Mesenchymal stem cell (in vitro differentiated cells and primary cell): ENCODE data around the gene RTN4.
"Not testable (repeated sequence)": the region's sequence is repeated elsewhere in the genome, so short reads cannot be mapped to it uniquely, and the experiment has no call there.

Source experiments
- DNase-seq: peaks from one replicate; pipeline ENCODE4 v3.0.0-alpha.2; 2013
- H2AFZ ChIP-seq: one replicate; pipeline ENCODE4 v1.6.1; 2013; ENCODE audit warnings: low read depth, mild to moderate bottlenecking, control low read depth, inconsistent platforms, low read length, moderate library complexity
- H2AK5ac ChIP-seq: 2 replicates; pipeline ENCODE4 v1.6.1; 2013; ENCODE audit warnings: low read length, moderate library complexity, mild to moderate bottlenecking, inconsistent platforms; ENCODE audit not compliant: severe bottlenecking
- H2BK120ac ChIP-seq: one replicate; pipeline ENCODE4 v1.6.1; 2013; ENCODE audit warnings: low read depth, mild to moderate bottlenecking, inconsistent platforms, low read length, moderate library complexity
- H2BK12ac ChIP-seq, 2 experiments: one replicate each; pipeline ENCODE4 v1.6.1; 2013; ENCODE audit warnings: inconsistent platforms in 2 of 2, low read length in 2 of 2, mild to moderate bottlenecking in 2 of 2, moderate library complexity in 2 of 2, control low read depth in 1 of 2
- H2BK15ac ChIP-seq: one replicate; pipeline ENCODE4 v1.6.1; 2013; ENCODE audit warnings: mild to moderate bottlenecking, low read depth, inconsistent platforms; ENCODE audit not compliant: poor library complexity, severe bottlenecking
- H2BK5ac ChIP-seq: 2 replicates; pipeline ENCODE4 v1.6.1; 2013; ENCODE audit warnings: low read depth, mild to moderate bottlenecking, low read length, control low read depth, inconsistent platforms; ENCODE audit not compliant: poor library complexity, severe bottlenecking
- H3K14ac ChIP-seq, 2 experiments: one replicate each; pipeline ENCODE4 v1.6.1; 2013; ENCODE audit warnings: inconsistent platforms in 2 of 2, low read length in 2 of 2, control low read depth in 1 of 2, mild to moderate bottlenecking in 1 of 2, moderate library complexity in 1 of 2
- H3K18ac ChIP-seq, 2 experiments: one replicate each; pipeline ENCODE4 v1.6.1; 2013; ENCODE audit warnings: inconsistent platforms in 2 of 2, low read length in 2 of 2, control low read depth in 1 of 2, low read depth in 1 of 2, mild to moderate bottlenecking in 1 of 2
- H3K23ac ChIP-seq, 2 experiments: one replicate each; pipeline ENCODE4 v1.6.1; 2013; ENCODE audit warnings: inconsistent platforms in 2 of 2, low read length in 2 of 2, mild to moderate bottlenecking in 2 of 2, moderate library complexity in 2 of 2, control low read depth in 1 of 2
- H3K27ac ChIP-seq: 2 replicates; pipeline ENCODE4 v1.5.1; 2013; ENCODE audit warnings: mild to moderate bottlenecking, moderate library complexity, low read length, control low read depth, inconsistent platforms; ENCODE audit not compliant: poor library complexity, severe bottlenecking
- H3K27me3 ChIP-seq, 2 experiments: 2 replicates each; pipeline versions ENCODE4 v1.6.1 to v1.7.0; 2013; ENCODE audit warnings: low read length in 2 of 2, mild to moderate bottlenecking in 2 of 2, moderate library complexity in 2 of 2, control low read depth in 1 of 2, inconsistent platforms in 1 of 2; ENCODE audit not compliant: control insufficient read depth in 1 of 2, insufficient read depth in 1 of 2
- H3K36me3 ChIP-seq, 2 experiments: 2 replicates each; pipeline versions ENCODE4 v1.6.1 to v1.7.0; 2013; ENCODE audit warnings: low read length in 2 of 2, control low read depth in 1 of 2, inconsistent platforms in 1 of 2, low read depth in 1 of 2, mild to moderate bottlenecking in 1 of 2; ENCODE audit not compliant: insufficient read depth in 2 of 2, control insufficient read depth in 1 of 2
- H3K4ac ChIP-seq, 2 experiments: one replicate each; pipeline ENCODE4 v1.6.1; 2013; ENCODE audit warnings: inconsistent platforms in 2 of 2, low read length in 2 of 2, mild to moderate bottlenecking in 2 of 2, moderate library complexity in 2 of 2, control low read depth in 1 of 2, low read depth in 1 of 2
- H3K4me1 ChIP-seq: 2 replicates; pipeline ENCODE4 v1.6.1; 2013; ENCODE audit warnings: low read depth, low read length, control low read depth; ENCODE audit not compliant: control insufficient read depth, insufficient read depth
- H3K4me2 ChIP-seq: 2 replicates; pipeline ENCODE4 v1.6.1; 2013; ENCODE audit warnings: low read length, mild to moderate bottlenecking, inconsistent platforms; ENCODE audit not compliant: poor library complexity, severe bottlenecking
- H3K4me3 ChIP-seq, 2 experiments: 2 replicates each; pipeline versions ENCODE4 v1.5.1 to v1.7.0; 2013; ENCODE audit warnings: low read length in 2 of 2, mild to moderate bottlenecking in 2 of 2, control low read depth in 1 of 2, low read depth in 1 of 2; ENCODE audit not compliant: insufficient read depth in 1 of 2
- H3K79me1 ChIP-seq: replicated peaks from 2 replicates; pipeline ENCODE4 v1.6.1; 2013; ENCODE audit warnings: mild to moderate bottlenecking, control low read depth, low read length, inconsistent platforms; ENCODE audit not compliant: poor library complexity, severe bottlenecking
- H3K9ac ChIP-seq: 2 replicates; pipeline ENCODE4 v1.7.0; 2013; ENCODE audit warnings: mild to moderate bottlenecking, low read length, moderate library complexity
- H3K9me3 ChIP-seq: 2 replicates; pipeline ENCODE4 v1.7.0; 2013; ENCODE audit warnings: mild to moderate bottlenecking, low read length; ENCODE audit not compliant: control insufficient read depth
- H4K8ac ChIP-seq: one replicate; pipeline ENCODE4 v1.6.1; 2013; ENCODE audit warnings: inconsistent platforms, mild to moderate bottlenecking, low read length, moderate library complexity
- H4K91ac ChIP-seq: one replicate; pipeline ENCODE4 v1.6.1; 2013; ENCODE audit warnings: mild to moderate bottlenecking, low read length, inconsistent platforms
- WGBS: methylation state at CpG from one replicate; pipeline ENCODE4 v1.1.7; 2013; ENCODE audit warnings: mixed read lengths; 5-methylcytosine and 5-hydroxymethylcytosine counted together

Gene RTN4

GRCh38 chr2:54999182-54999581 lies 51.1 kb downstream of the RTN4 start:
- Histone ChIP-seq H3K36me3 (peaks cover 0 to 5% of the 10 kb centered on the region in 2 experiments), H3K9me3 (no peaks in the 10 kb centered on the region), H4K8ac (no peak overlapping the region), H3K9ac (peak overlapping the region; percentile 56), H3K23ac (no peak overlapping the region), H3K14ac (no peak overlapping the region), H2BK12ac (no peak overlapping the region), H2AK5ac (no peak overlapping the region), H2AFZ (no peak overlapping the region), H3K27me3 (no peaks in the 10 kb centered on the region), H2BK120ac (no peak overlapping the region), H3K4me1 (peaks cover 6% of the 10 kb centered on the region), H3K4ac (no peak overlapping the region), H3K4me3 (peak overlapping the region in 1 of 2 experiments; percentile 4), H3K4me2 (no peak overlapping the region), H3K79me1 (no peaks in the 10 kb centered on the region), H2BK15ac (no peak overlapping the region), H3K27ac (no peak overlapping the region), H2BK5ac (no peak overlapping the region), H3K18ac (no peak overlapping the region), H4K91ac (no peak overlapping the region)
- 41% methylated on average over 3 of the region's 3 CpGs for WGBS
- peak; percentile 67 for DNase-seq

GRCh38 chr2:54997826-54998225 lies 52.4 kb downstream of the RTN4 start:
- no peak for DNase-seq

GRCh38 chr2:54995553-54995952 lies 54.7 kb downstream of the RTN4 start:
- no peak for DNase-seq
- Histone ChIP-seq H3K27ac (no peak overlapping the region), H3K23ac (no peak overlapping the region), H2BK15ac (no peak overlapping the region), H3K4me3 (no peak overlapping the region), H3K18ac (no peak overlapping the region), H2AK5ac (no peak overlapping the region), H3K9ac (no peak overlapping the region), H2BK5ac (no peak overlapping the region), H3K9me3 (no peaks in the 10 kb centered on the region), H3K4me1 (peaks cover 1% of the 10 kb centered on the region), H3K14ac (no peak overlapping the region), H4K8ac (no peak overlapping the region), H2AFZ (no peak overlapping the region), H3K4me2 (no peak overlapping the region), H4K91ac (no peak overlapping the region), H2BK120ac (no peak overlapping the region), H3K79me1 (no peaks in the 10 kb centered on the region), H2BK12ac (no peak overlapping the region), H3K27me3 (no peaks in the 10 kb centered on the region), H3K36me3 (peaks cover 0 to 5% of the 10 kb centered on the region in 2 experiments), H3K4ac (no peak overlapping the region)
- WGBS: 96% methylated on average over 2 of the region's 3 CpGs

More at GRCh38 chr2:54997826-54998225, 52.4 kb downstream of the RTN4 start:
- Histone ChIP-seq H2BK15ac (no peak overlapping the region), H3K4me2 (no peak overlapping the region), H2AFZ (no peak overlapping the region), H2BK5ac (no peak overlapping the region), H3K14ac (no peak overlapping the region), H2BK120ac (no peak overlapping the region), H3K79me1 (no peaks in the 10 kb centered on the region), H2BK12ac (no peak overlapping the region), H3K36me3 (peaks cover 0 to 5% of the 10 kb centered on the region in 2 experiments), H4K8ac (no peak overlapping the region), H3K4me3 (no peak overlapping the region), H3K27ac (no peak overlapping the region), H3K18ac (no peak overlapping the region), H3K4ac (no peak overlapping the region), H2AK5ac (no peak overlapping the region), H3K9ac (peak overlapping the region; percentile 56), H4K91ac (no peak overlapping the region), H3K4me1 (peaks cover 4% of the 10 kb centered on the region), H3K23ac (no peak overlapping the region), H3K9me3 (no peaks in the 10 kb centered on the region), H3K27me3 (no peaks in the 10 kb centered on the region)
- WGBS: no CpG with 5 or more reads among the region's 1 CpG

- not testable (repeated sequence) for H2BK12ac ChIP-seq, H3K14ac ChIP-seq, H3K4me1 ChIP-seq, H3K27me3 ChIP-seq, H3K18ac ChIP-seq, H3K4me2 ChIP-seq, H3K27ac ChIP-seq, H4K91ac ChIP-seq, H3K4ac ChIP-seq, H2BK15ac ChIP-seq, H3K79me1 ChIP-seq, H3K4me3 ChIP-seq, H2BK120ac ChIP-seq, H2AFZ ChIP-seq, H2BK5ac ChIP-seq, H2AK5ac ChIP-seq, H3K9ac ChIP-seq, H3K23ac ChIP-seq, H3K9me3 ChIP-seq, DNase-seq, H4K8ac ChIP-seq
- peaks cover 0 to 23% of the 10 kb centered on the region in 2 experiments for H3K36me3 ChIP-seq
- 98% methylated on average over 17 of the region's 19 CpGs for WGBS
These were observed 59.6 kb downstream of the RTN4 start for GRCh38 chr2:54990694-54991093.
